Measurements from ENCODE around the gene CHSY1. TPM values are rescaled to one million over a fixed set of nuclear protein-coding genes. Genes with fewer than 3 reads are reported as not detected.
"Not testable (repeated sequence)": the region's sequence is repeated elsewhere in the genome, so short reads cannot be mapped to it uniquely, and the experiment has no call there.

CHSY1 gene
- total RNA-seq, 6 experiments from 2014 or later, result 29.2 to 44.2 (median 40.0) TPM

- no peak for TF ChIP-seq CTCF (IDR thresholded peaks at IDR 0.05)
- Mint-ChIP-seq H3K27ac (peak overlapping the region; percentile 95), H3K4me1 (ENCODE audit: low read depth) (peaks cover 46% of the 10 kb centered on the region), H3K9me3 (peaks cover 7% of the 10 kb centered on the region; the same call in 1 of the 2 replicates), H3K36me3 (ENCODE audit: low read depth) (peaks cover 27% of the 10 kb centered on the region), H3K4me3 (peak overlapping the region; percentile 99), H3K27me3 (ENCODE audit: insufficient read depth) (peaks cover 2% of the 10 kb centered on the region; the same call in 1 of the 2 replicates)
- no peak for DNase-seq
Measured at GRCh38 chr15:101293122-101293521, 41.3 kb upstream of the CHSY1 start.

- Mint-ChIP-seq H3K27ac (peak overlapping the region; percentile 18; the same call in 1 of the 2 replicates), H3K27me3 (ENCODE audit: insufficient read depth) (peaks cover 2% of the 10 kb centered on the region; the same call in 1 of the 2 replicates), H3K36me3 (ENCODE audit: low read depth) (peaks cover 33% of the 10 kb centered on the region), H3K4me1 (ENCODE audit: low read depth) (peaks cover 27% of the 10 kb centered on the region), H3K4me3 (no peak overlapping the region), H3K9me3 (peaks cover 7% of the 10 kb centered on the region; the same call in 1 of the 2 replicates)
- peak; percentile 53 for DNase-seq
- TF ChIP-seq CTCF (IDR thresholded peaks at IDR 0.05), result peak; percentile 87
Measured at GRCh38 chr15:101288905-101289513, 37.2 kb upstream of the CHSY1 start.

GRCh38 chr15:101287342-101287741 is 35.5 kb upstream of the CHSY1 start:
- not testable (repeated sequence) for H3K9me3 Mint-ChIP-seq; DNase-seq; H3K27me3 Mint-ChIP-seq (ENCODE audit: insufficient read depth); H3K27ac Mint-ChIP-seq; H3K4me3 Mint-ChIP-seq
- H3K4me1 Mint-ChIP-seq (ENCODE audit: low read depth), result peaks cover 16% of the 10 kb centered on the region
- H3K36me3 Mint-ChIP-seq (ENCODE audit: low read depth), result peaks cover 30% of the 10 kb centered on the region

- Mint-ChIP-seq H3K4me3 (no peak overlapping the region), H3K9me3 (no peaks in the 10 kb centered on the region), H3K4me1 (ENCODE audit: low read depth) (peaks cover 8% of the 10 kb centered on the region), H3K27ac (no peak overlapping the region), H3K27me3 (ENCODE audit: insufficient read depth) (peaks cover 2% of the 10 kb centered on the region; the same call in 1 of the 2 replicates), H3K36me3 (ENCODE audit: low read depth) (peaks cover 34% of the 10 kb centered on the region)
- TF ChIP-seq CTCF (IDR thresholded peaks at IDR 0.05), result no peak
- no peak for DNase-seq
Measured at GRCh38 chr15:101286471-101287114, 34.7 kb upstream of the CHSY1 start.

GRCh38 chr15:101283931-101284330 is 32.1 kb upstream of the CHSY1 start:
- no peak overlapping the region for H3K27ac Mint-ChIP-seq
- peaks cover 2% of the 10 kb centered on the region for H3K4me1 Mint-ChIP-seq (ENCODE audit: low read depth)
- no peaks in the 10 kb centered on the region for H3K9me3 Mint-ChIP-seq
- no peak overlapping the region for H3K4me3 Mint-ChIP-seq
- peaks cover 38% of the 10 kb centered on the region for H3K36me3 Mint-ChIP-seq (ENCODE audit: low read depth)
- no peak for DNase-seq
- no peak for TF ChIP-seq CTCF (IDR thresholded peaks at IDR 0.05)
- peaks cover 2% of the 10 kb centered on the region; the same call in 1 of the 2 replicates for H3K27me3 Mint-ChIP-seq (ENCODE audit: insufficient read depth)

- H3K4me3 Mint-ChIP-seq, result no peak overlapping the region
- no peak overlapping the region for H3K27ac Mint-ChIP-seq
- TF ChIP-seq CTCF (IDR thresholded peaks at IDR 0.05), result no peak
- H3K27me3 Mint-ChIP-seq (ENCODE audit: insufficient read depth), result no peaks in the 10 kb centered on the region; the same call in 1 of the 2 replicates
- H3K4me1 Mint-ChIP-seq (ENCODE audit: low read depth), result peaks cover 14% of the 10 kb centered on the region
- H3K36me3 Mint-ChIP-seq (ENCODE audit: low read depth), result peaks cover 33% of the 10 kb centered on the region
- H3K9me3 Mint-ChIP-seq, result no peaks in the 10 kb centered on the region
- no peak for DNase-seq
Measured at GRCh38 chr15:101280007-101280406, 28.2 kb upstream of the CHSY1 start.

Measured in HFFc6 (cell line).